ENCODE results near the gene CSKMT. TPM values are rescaled to one million over a fixed set of nuclear protein-coding genes. Genes with fewer than 3 reads are reported as not detected.
A peak's percentile ranks its signal among the peaks of the same experiment; 100 is the strongest.

Gene CSKMT
- total RNA-seq, 3 donors from 2014 or later: 5.4 to 16.1 (median 5.8) TPM

DNA sequence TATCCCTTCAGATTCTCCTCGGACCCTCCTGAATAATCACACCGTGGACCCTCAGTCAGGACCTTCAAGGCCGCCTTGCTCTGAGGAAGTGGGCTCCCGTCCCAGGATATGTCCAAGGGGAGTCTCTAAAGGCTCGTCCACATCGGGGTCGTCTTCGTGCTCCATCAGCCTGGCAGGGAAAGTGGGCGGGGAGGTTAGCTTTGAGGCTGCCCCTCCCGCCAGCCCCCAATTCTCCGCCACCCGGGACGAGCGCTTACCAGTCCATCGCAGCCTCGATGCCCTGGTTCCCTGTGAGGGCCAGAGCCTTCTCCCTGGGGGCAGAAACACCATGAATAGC, 13.3 kb downstream of the CSKMT start:
- no peak for DNase-seq (ENCODE audit: low spot score in 2 of 2)
- Histone ChIP-seq H3K4me3 (peak overlapping the region; percentile 85 to 98 (median 98)), H3K9me3 (no peaks in the 10 kb centered on the region), H3K4me1 (peaks cover 3 to 8% of the 10 kb centered on the region in 2 donors), H3K27ac (peak overlapping the region; percentile 92 to 93), H3K27me3 (no peaks in the 10 kb centered on the region), H3K36me3 (no peaks in the 10 kb centered on the region)
- no peak for TF ChIP-seq POLR2A (IDR thresholded peaks at IDR 0.05)
- TF ChIP-seq, protein P1, sequence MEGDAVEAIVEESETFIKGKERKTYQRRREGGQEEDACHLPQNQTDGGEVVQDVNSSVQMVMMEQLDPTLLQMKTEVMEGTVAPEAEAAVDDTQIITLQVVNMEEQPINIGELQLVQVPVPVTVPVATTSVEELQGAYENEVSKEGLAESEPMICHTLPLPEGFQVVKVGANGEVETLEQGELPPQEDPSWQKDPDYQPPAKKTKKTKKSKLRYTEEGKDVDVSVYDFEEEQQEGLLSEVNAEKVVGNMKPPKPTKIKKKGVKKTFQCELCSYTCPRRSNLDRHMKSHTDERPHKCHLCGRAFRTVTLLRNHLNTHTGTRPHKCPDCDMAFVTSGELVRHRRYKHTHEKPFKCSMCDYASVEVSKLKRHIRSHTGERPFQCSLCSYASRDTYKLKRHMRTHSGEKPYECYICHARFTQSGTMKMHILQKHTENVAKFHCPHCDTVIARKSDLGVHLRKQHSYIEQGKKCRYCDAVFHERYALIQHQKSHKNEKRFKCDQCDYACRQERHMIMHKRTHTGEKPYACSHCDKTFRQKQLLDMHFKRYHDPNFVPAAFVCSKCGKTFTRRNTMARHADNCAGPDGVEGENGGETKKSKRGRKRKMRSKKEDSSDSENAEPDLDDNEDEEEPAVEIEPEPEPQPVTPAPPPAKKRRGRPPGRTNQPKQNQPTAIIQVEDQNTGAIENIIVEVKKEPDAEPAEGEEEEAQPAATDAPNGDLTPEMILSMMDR (IDR thresholded peaks at IDR 0.05): no peak
- no peak for TF ChIP-seq POLR2AphosphoS5 (IDR thresholded peaks at IDR 0.05)
- intact Hi-C loops (cut with DNase I; ENCODE audit: low total_unique reads): loop anchor here (5.0 kb wide), 1 partner anchor 861 kb away; the partner anchor contains the start of gene FADS1

DNA sequence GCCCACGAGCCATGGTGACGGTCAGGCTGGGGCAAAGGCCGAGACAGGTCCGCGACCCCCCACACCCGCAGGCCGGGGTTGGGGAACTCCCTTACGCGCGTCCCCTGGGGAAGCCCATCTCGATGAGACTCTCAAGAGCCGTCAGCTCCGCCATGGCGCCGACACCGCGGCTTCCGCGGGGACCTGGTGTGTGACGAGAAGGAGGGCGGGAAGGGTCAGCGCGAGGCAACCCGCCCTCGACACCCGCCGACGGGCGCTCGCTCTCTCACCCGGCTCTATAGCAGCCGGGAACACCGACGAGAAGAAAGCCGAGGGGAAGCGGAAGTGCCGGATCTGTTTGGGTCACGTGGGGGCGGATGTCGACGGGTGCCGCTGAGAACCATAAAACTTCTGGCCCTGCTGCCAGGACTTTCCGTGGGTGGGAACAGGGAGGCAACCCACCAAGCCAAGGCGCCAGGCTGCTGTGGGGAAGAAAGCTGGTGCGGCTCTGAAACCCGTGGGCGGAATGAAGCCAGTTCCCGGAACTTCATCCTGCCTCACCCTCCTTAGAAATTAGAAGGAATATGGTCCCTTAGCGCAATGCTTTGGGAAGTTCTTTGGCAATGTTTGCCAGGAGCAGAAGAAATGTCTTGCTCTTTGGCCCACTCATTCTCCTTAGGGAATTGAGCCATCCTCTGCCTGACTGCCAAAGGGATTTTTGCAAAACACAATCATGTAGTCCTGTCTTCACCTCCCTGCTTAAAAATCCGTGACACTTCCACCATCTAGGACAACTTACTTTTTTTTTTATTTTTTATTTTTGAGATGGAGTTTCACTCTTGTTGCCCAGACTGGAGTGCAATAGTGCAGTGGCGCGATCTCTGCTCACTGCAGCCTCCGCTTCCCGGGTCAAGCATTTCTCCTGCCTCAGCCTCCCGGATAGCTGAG, 13.9 kb downstream of the CSKMT start, which contains the start of gene UBXN1:
UBXN1 (minus strand) TSS at position 304 of the 927 bp plus-strand sequence; CDS start at position 154, 150 bp downstream.
- TF ChIP-seq, protein P1 (IDR thresholded peaks at IDR 0.05): no peak
- peak; percentile 48 for TF ChIP-seq POLR2A (IDR thresholded peaks at IDR 0.05)
- TF ChIP-seq POLR2AphosphoS5 (IDR thresholded peaks at IDR 0.05): peak; percentile 93 to 96 (median 95)
- peaks cover 3 to 8% of the 10 kb centered on the region in 2 donors for H3K4me1 ChIP-seq
- intact Hi-C loops (cut with DNase I; ENCODE audit: low total_unique reads): loop anchor here (5.0 kb wide), 1 partner anchor 862 kb away; the partner anchor contains the start of gene FADS1

DNA sequence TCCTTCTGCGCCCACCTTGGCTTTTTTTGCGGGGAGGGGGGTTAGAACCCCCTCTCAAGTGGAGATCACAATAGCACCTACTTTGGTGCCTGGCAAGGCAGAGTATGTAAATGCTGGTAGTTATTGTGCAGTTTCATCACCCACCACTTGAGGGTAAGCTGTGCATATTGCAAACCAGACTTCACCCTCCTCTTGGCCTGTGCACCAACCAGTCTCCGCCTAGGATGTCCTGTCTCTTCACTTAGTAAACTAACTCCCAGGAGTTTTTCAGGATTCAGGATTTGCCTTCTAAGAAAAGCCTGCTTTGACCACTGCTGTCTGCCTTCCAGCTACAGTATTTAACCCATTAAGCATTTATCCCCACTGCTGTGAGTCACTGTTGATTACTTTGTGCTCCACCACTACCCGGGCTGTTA, 15.7 kb downstream of the CSKMT start:
- intact Hi-C loops (cut with DNase I; ENCODE audit: low total_unique reads): no loop called here
- TF ChIP-seq, protein P1 (IDR thresholded peaks at IDR 0.05): peak; percentile 38 to 63 (median 57)
- no peak for TF ChIP-seq POLR2A (IDR thresholded peaks at IDR 0.05)
- Histone ChIP-seq H3K4me1 (peaks cover 3 to 8% of the 10 kb centered on the region in 2 donors), H3K36me3 (no peaks in the 10 kb centered on the region), H3K9me3 (no peaks in the 10 kb centered on the region), H3K4me3 (no peak overlapping the region), H3K27me3 (no peaks in the 10 kb centered on the region), H3K27ac (peak overlapping the region; percentile 25 to 62)
- no peak for DNase-seq (ENCODE audit: low spot score in 2 of 2)

More for the DNA sequence above, 13.9 kb downstream of the CSKMT start, which contains the start of gene UBXN1:
- peak within 1 kb of the TSS; percentile 85 to 98 (median 98) for H3K4me3 ChIP-seq
- DNase-seq (ENCODE audit: low spot score in 2 of 2): peak; percentile 86
- H3K27ac ChIP-seq: peak within 1 kb of the TSS; percentile 92 to 93
- no peaks in the 10 kb centered on the region for H3K9me3 ChIP-seq
- H3K36me3 ChIP-seq: no peaks in the 10 kb centered on the region
- H3K27me3 ChIP-seq: no peaks in the 10 kb centered on the region

DNA sequence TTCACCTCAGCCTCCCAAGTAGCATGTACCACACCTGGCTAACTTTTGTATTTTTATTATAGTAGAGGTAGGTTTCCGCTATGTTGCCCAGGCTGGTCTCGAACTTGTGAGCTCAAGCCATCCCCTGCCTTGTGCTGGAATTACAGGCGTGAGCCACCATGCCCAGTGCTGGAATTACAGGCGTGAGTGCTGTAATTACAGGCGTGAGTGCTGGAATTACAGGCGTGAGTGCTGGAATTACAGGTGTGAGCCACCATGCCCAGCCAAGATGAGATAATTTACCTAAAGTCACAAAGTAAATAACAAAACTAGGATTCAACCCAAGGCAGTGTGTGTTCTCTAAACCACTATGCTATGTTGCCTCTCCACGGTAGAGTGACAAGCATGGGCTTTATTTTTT, 17.4 kb downstream of the CSKMT start:
- H3K4me1 ChIP-seq: peaks cover 3 to 8% of the 10 kb centered on the region in 2 donors
- DNase-seq (ENCODE audit: low spot score in 2 of 2): no peak
- H3K9me3 ChIP-seq: no peaks in the 10 kb centered on the region
- TF ChIP-seq, protein P1 (IDR thresholded peaks at IDR 0.05): no peak
- TF ChIP-seq POLR2A (IDR thresholded peaks at IDR 0.05) (no peak), POLR2AphosphoS5 (IDR thresholded peaks at IDR 0.05) (no peak)
- no peaks in the 10 kb centered on the region for H3K36me3 ChIP-seq
- intact Hi-C loops (cut with DNase I; ENCODE audit: low total_unique reads): no loop called here
- no peak overlapping the region for H3K27ac ChIP-seq
- H3K27me3 ChIP-seq: no peaks in the 10 kb centered on the region
- no peak overlapping the region for H3K4me3 ChIP-seq
